Osteocyte (in vitro differentiated cells): ENCODE measurements around the gene LURAP1L. TPM values are rescaled to one million over a fixed set of nuclear protein-coding genes. Genes with fewer than 3 reads are reported as not detected.
A peak's percentile ranks its signal among the peaks of the same experiment; 100 is the strongest.

Source experiments
- DNase-seq: peaks from one replicate; pipeline ENCODE4 v3.0.0; 2021; ENCODE audit warnings: mixed read lengths; ENCODE audit not compliant: unreplicated experiment; ENCODE audit errors: extremely low spot score
- H3K27ac Mint-ChIP-seq: one replicate; pipeline ENCODE4 v1.8.0; 2021; ENCODE audit warnings: mild to moderate bottlenecking, mixed read lengths; ENCODE audit not compliant: unreplicated experiment
- H3K27me3 Mint-ChIP-seq: one replicate; pipeline ENCODE4 v1.8.0; 2021; ENCODE audit warnings: mixed read lengths; ENCODE audit not compliant: unreplicated experiment
- H3K36me3 Mint-ChIP-seq: one replicate; pipeline ENCODE4 v1.8.0; 2021; ENCODE audit warnings: mixed read lengths; ENCODE audit not compliant: unreplicated experiment
- H3K4me1 Mint-ChIP-seq: one replicate; pipeline ENCODE4 v1.8.0; 2021; ENCODE audit warnings: mixed read lengths; ENCODE audit not compliant: unreplicated experiment
- H3K4me3 Mint-ChIP-seq: one replicate; pipeline ENCODE4 v1.8.0; 2021; ENCODE audit warnings: mild to moderate bottlenecking, moderate library complexity, mixed read lengths; ENCODE audit not compliant: unreplicated experiment
- H3K9me3 Mint-ChIP-seq: one replicate; pipeline ENCODE4 v1.8.0; 2021; ENCODE audit warnings: mixed read lengths; ENCODE audit not compliant: unreplicated experiment
- total RNA-seq: library from RNA; stranded (reverse); gene quantifications from 2 replicates; pipeline ENCODE4 v1.2.1, GENCODE V29; 2021
- TF ChIP-seq, protein P1 (sequence below): fragments of 200-600 bp; sonication (generic); IDR thresholded peaks from 2 replicates; pipeline ENCODE4 v1.5.0; 2021; ENCODE audit warnings: antibody characterized with exemption, mild to moderate bottlenecking, moderate library complexity

LURAP1L gene
- total RNA-seq, 1 donor from 2014 or later: 49.8 TPM

DNA sequence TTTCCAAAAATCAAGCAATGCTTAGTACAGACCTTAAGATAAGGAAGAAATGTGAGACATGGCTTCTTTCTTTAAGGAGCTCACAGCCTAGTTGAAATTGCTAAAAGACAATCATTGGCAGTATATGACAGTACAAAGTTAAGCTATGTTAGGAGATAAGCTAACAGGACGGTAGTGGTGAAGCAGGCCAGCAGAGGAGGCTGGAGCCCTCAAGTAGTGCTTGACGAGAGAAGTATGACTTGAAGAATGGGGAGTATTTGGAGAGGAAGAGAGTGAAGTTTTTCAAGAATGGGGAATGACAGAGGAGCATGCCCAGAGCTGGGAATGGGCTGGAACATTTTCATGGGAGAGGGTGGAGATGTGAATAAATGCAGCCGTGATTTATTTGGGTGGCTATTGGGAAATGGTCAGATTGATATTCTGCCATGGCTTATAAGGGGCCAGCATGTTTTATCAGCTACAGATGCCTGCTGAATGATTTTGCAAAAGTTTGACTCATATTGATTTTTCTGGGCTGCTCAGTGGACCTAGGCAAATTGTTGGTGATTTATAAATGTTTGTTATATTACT lies 43.7 kb downstream of the LURAP1L start:
- no peak for DNase-seq
- H3K27ac Mint-ChIP-seq: peak overlapping the region; percentile 76
- H3K36me3 Mint-ChIP-seq: peaks cover 25% of the 10 kb centered on the region
- no peaks in the 10 kb centered on the region for H3K27me3 Mint-ChIP-seq
- peak overlapping the region; percentile 15 for H3K4me3 Mint-ChIP-seq
- peaks cover 4% of the 10 kb centered on the region for H3K9me3 Mint-ChIP-seq
- TF ChIP-seq, protein P1, sequence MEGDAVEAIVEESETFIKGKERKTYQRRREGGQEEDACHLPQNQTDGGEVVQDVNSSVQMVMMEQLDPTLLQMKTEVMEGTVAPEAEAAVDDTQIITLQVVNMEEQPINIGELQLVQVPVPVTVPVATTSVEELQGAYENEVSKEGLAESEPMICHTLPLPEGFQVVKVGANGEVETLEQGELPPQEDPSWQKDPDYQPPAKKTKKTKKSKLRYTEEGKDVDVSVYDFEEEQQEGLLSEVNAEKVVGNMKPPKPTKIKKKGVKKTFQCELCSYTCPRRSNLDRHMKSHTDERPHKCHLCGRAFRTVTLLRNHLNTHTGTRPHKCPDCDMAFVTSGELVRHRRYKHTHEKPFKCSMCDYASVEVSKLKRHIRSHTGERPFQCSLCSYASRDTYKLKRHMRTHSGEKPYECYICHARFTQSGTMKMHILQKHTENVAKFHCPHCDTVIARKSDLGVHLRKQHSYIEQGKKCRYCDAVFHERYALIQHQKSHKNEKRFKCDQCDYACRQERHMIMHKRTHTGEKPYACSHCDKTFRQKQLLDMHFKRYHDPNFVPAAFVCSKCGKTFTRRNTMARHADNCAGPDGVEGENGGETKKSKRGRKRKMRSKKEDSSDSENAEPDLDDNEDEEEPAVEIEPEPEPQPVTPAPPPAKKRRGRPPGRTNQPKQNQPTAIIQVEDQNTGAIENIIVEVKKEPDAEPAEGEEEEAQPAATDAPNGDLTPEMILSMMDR: peak; percentile 10
- H3K4me1 Mint-ChIP-seq: peaks cover 54% of the 10 kb centered on the region

GRCh38 chr9:12819436-12820185 lies 44.8 kb downstream of the LURAP1L start:
- H3K36me3 Mint-ChIP-seq: peaks cover 30% of the 10 kb centered on the region
- no peak for DNase-seq
- TF ChIP-seq, protein P1: peak; percentile 39
- no peaks in the 10 kb centered on the region for H3K27me3 Mint-ChIP-seq
- H3K27ac Mint-ChIP-seq: peak overlapping the region; percentile 56
- H3K4me3 Mint-ChIP-seq: no peak overlapping the region
- peaks cover 4% of the 10 kb centered on the region for H3K9me3 Mint-ChIP-seq
- H3K4me1 Mint-ChIP-seq: peaks cover 47% of the 10 kb centered on the region

GRCh38 chr9:12822111-12822510 lies 47.3 kb downstream of the LURAP1L start:
- H3K27ac Mint-ChIP-seq: no peak overlapping the region
- H3K4me3 Mint-ChIP-seq: no peak overlapping the region
- H3K9me3 Mint-ChIP-seq: peaks cover 4% of the 10 kb centered on the region
- DNase-seq: no peak
- TF ChIP-seq, protein P1: no peak
- H3K36me3 Mint-ChIP-seq: peaks cover 27% of the 10 kb centered on the region
- no peaks in the 10 kb centered on the region for H3K27me3 Mint-ChIP-seq
- H3K4me1 Mint-ChIP-seq: peaks cover 22% of the 10 kb centered on the region

GRCh38 chr9:12826924-12827565 lies 52.2 kb downstream of the LURAP1L start:
- H3K9me3 Mint-ChIP-seq: peaks cover 4% of the 10 kb centered on the region
- H3K4me1 Mint-ChIP-seq: peaks cover 8% of the 10 kb centered on the region
- DNase-seq: no peak
- TF ChIP-seq, protein P1: no peak
- H3K27ac Mint-ChIP-seq: no peak overlapping the region
- peaks cover 12% of the 10 kb centered on the region for H3K36me3 Mint-ChIP-seq
- H3K4me3 Mint-ChIP-seq: no peak overlapping the region
- no peaks in the 10 kb centered on the region for H3K27me3 Mint-ChIP-seq

- Mint-ChIP-seq H3K4me1 (peaks cover 4% of the 10 kb centered on the region), H3K4me3 (no peak overlapping the region), H3K27ac (no peak overlapping the region), H3K27me3 (no peaks in the 10 kb centered on the region), H3K36me3 (peaks cover 14% of the 10 kb centered on the region), H3K9me3 (peaks cover 24% of the 10 kb centered on the region)
- TF ChIP-seq, protein P1: no peak
- DNase-seq: no peak
Observed at GRCh38 chr9:12833701-12834100, 58.9 kb downstream of the LURAP1L start.
